ENCODE data around the gene ASCL2.

ASCL2 gene

GRCh38 chr11:2273771-2274170 lies 3.4 kb upstream of the ASCL2 start:
- no peak overlapping the region for H3K9ac ChIP-seq (ENCODE audit: low read length)
- H3K14ac ChIP-seq (ENCODE audit: low read length in 2 of 2): no peak overlapping the region
- DNase-seq: no peak
- H3K4me1 ChIP-seq (ENCODE audit: control insufficient read depth, insufficient read depth, low read depth, low read length): peaks cover 10% of the 10 kb centered on the region
- no peak overlapping the region for H3K18ac ChIP-seq (ENCODE audit: low read depth in 1 of 2, low read length in 2 of 2)
- H4K91ac ChIP-seq (ENCODE audit: low read length): no peak overlapping the region
- no peak overlapping the region for H3K27ac ChIP-seq (ENCODE audit: low read length, poor library complexity, severe bottlenecking)
- peaks cover 75 to 82% of the 10 kb centered on the region in 2 experiments for H3K27me3 ChIP-seq (ENCODE audit: control insufficient read depth in 1 of 2, insufficient read depth in 1 of 2, low read length in 2 of 2)
- no peak overlapping the region for H2BK15ac ChIP-seq (ENCODE audit: low read depth, poor library complexity, severe bottlenecking)
- no peak overlapping the region for H2BK120ac ChIP-seq (ENCODE audit: low read depth, low read length)
- no peak overlapping the region for H2AFZ ChIP-seq (ENCODE audit: low read depth, low read length)
- peaks cover 1% of the 10 kb centered on the region for H3K9me3 ChIP-seq (ENCODE audit: control insufficient read depth, low read length)
- H2BK5ac ChIP-seq (ENCODE audit: low read depth, low read length, poor library complexity, severe bottlenecking): no peak overlapping the region
- peaks cover 0 to 7% of the 10 kb centered on the region in 2 experiments for H3K36me3 ChIP-seq (ENCODE audit: control insufficient read depth in 1 of 2, insufficient read depth in 2 of 2, low read depth in 1 of 2, low read length in 2 of 2)
- H2AK5ac ChIP-seq (ENCODE audit: low read length, severe bottlenecking): no peak overlapping the region
- H3K4ac ChIP-seq (ENCODE audit: low read depth in 1 of 2, low read length in 2 of 2): no peak overlapping the region
- H2BK12ac ChIP-seq (ENCODE audit: low read length in 2 of 2): no peak overlapping the region
- no peak overlapping the region for H3K4me3 ChIP-seq (ENCODE audit: insufficient read depth in 1 of 2, low read depth in 1 of 2, low read length in 2 of 2)
- H3K4me2 ChIP-seq (ENCODE audit: low read length, poor library complexity, severe bottlenecking): no peak overlapping the region
- no peak overlapping the region for H4K8ac ChIP-seq (ENCODE audit: low read length)
- 87% methylated on average over 12 of the region's 12 CpGs for WGBS
- H3K23ac ChIP-seq (ENCODE audit: low read length in 2 of 2): no peak overlapping the region
- no peaks in the 10 kb centered on the region for H3K79me1 ChIP-seq (replicated peaks; ENCODE audit: low read length, poor library complexity, severe bottlenecking)

- H3K23ac ChIP-seq (ENCODE audit: low read length in 2 of 2): no peak overlapping the region
- no peak overlapping the region for H3K14ac ChIP-seq (ENCODE audit: low read length in 2 of 2)
- H2BK120ac ChIP-seq (ENCODE audit: low read depth, low read length): no peak overlapping the region
- H2BK5ac ChIP-seq (ENCODE audit: low read depth, low read length, poor library complexity, severe bottlenecking): no peak overlapping the region
- H3K4me1 ChIP-seq (ENCODE audit: control insufficient read depth, insufficient read depth, low read depth, low read length): peaks cover 11% of the 10 kb centered on the region
- no peak overlapping the region for H3K4ac ChIP-seq (ENCODE audit: low read depth in 1 of 2, low read length in 2 of 2)
- no peak overlapping the region for H3K4me3 ChIP-seq (ENCODE audit: insufficient read depth in 1 of 2, low read depth in 1 of 2, low read length in 2 of 2)
- no peak overlapping the region for H4K8ac ChIP-seq (ENCODE audit: low read length)
- 94% methylated on average over 13 of the region's 15 CpGs for WGBS
- no peaks in the 10 kb centered on the region for H3K9me3 ChIP-seq (ENCODE audit: control insufficient read depth, low read length)
- H3K9ac ChIP-seq (ENCODE audit: low read length): no peak overlapping the region
- no peak overlapping the region for H4K91ac ChIP-seq (ENCODE audit: low read length)
- no peak overlapping the region for H3K18ac ChIP-seq (ENCODE audit: low read depth in 1 of 2, low read length in 2 of 2)
- no peak overlapping the region for H2BK15ac ChIP-seq (ENCODE audit: low read depth, poor library complexity, severe bottlenecking)
- H3K27ac ChIP-seq (ENCODE audit: low read length, poor library complexity, severe bottlenecking): no peak overlapping the region
- no peak for DNase-seq
- no peak overlapping the region for H2BK12ac ChIP-seq (ENCODE audit: low read length in 2 of 2)
- H3K79me1 ChIP-seq (replicated peaks; ENCODE audit: low read length, poor library complexity, severe bottlenecking): no peaks in the 10 kb centered on the region
- no peak overlapping the region for H2AFZ ChIP-seq (ENCODE audit: low read depth, low read length)
- peaks cover 76 to 82% of the 10 kb centered on the region in 2 experiments for H3K27me3 ChIP-seq (ENCODE audit: control insufficient read depth in 1 of 2, insufficient read depth in 1 of 2, low read length in 2 of 2)
- peaks cover 0 to 7% of the 10 kb centered on the region in 2 experiments for H3K36me3 ChIP-seq (ENCODE audit: control insufficient read depth in 1 of 2, insufficient read depth in 2 of 2, low read depth in 1 of 2, low read length in 2 of 2)
- H2AK5ac ChIP-seq (ENCODE audit: low read length, severe bottlenecking): no peak overlapping the region
- H3K4me2 ChIP-seq (ENCODE audit: low read length, poor library complexity, severe bottlenecking): no peak overlapping the region
These were observed 2.9 kb upstream of the ASCL2 start for GRCh38 chr11:2273311-2273710.

GRCh38 chr11:2272946-2273280 lies 2.5 kb upstream of the ASCL2 start:
- Histone ChIP-seq H2BK120ac (ENCODE audit: low read depth, low read length) (no peak overlapping the region), H3K79me1 (replicated peaks; ENCODE audit: low read length, poor library complexity, severe bottlenecking) (no peaks in the 10 kb centered on the region), H3K27me3 (ENCODE audit: control insufficient read depth in 1 of 2, insufficient read depth in 1 of 2, low read length in 2 of 2) (peaks cover 76 to 83% of the 10 kb centered on the region in 2 experiments), H2BK12ac (ENCODE audit: low read length in 2 of 2) (no peak overlapping the region), H2BK5ac (ENCODE audit: low read depth, low read length, poor library complexity, severe bottlenecking) (no peak overlapping the region), H3K4me3 (ENCODE audit: insufficient read depth in 1 of 2, low read depth in 1 of 2, low read length in 2 of 2) (no peak overlapping the region), H3K14ac (ENCODE audit: low read length in 2 of 2) (no peak overlapping the region), H4K8ac (ENCODE audit: low read length) (no peak overlapping the region), H2AK5ac (ENCODE audit: low read length, severe bottlenecking) (no peak overlapping the region), H4K91ac (ENCODE audit: low read length) (no peak overlapping the region), H3K4me1 (ENCODE audit: control insufficient read depth, insufficient read depth, low read depth, low read length) (peaks cover 11% of the 10 kb centered on the region), H3K9me3 (ENCODE audit: control insufficient read depth, low read length) (no peaks in the 10 kb centered on the region), H3K36me3 (ENCODE audit: control insufficient read depth in 1 of 2, insufficient read depth in 2 of 2, low read depth in 1 of 2, low read length in 2 of 2) (peaks cover 0 to 7% of the 10 kb centered on the region in 2 experiments), H3K9ac (ENCODE audit: low read length) (no peak overlapping the region), H3K4me2 (ENCODE audit: low read length, poor library complexity, severe bottlenecking) (no peak overlapping the region), H3K27ac (ENCODE audit: low read length, poor library complexity, severe bottlenecking) (no peak overlapping the region), H3K23ac (ENCODE audit: low read length in 2 of 2) (no peak overlapping the region), H3K4ac (ENCODE audit: low read depth in 1 of 2, low read length in 2 of 2) (no peak overlapping the region), H2BK15ac (ENCODE audit: low read depth, poor library complexity, severe bottlenecking) (no peak overlapping the region), H2AFZ (ENCODE audit: low read depth, low read length) (no peak overlapping the region), H3K18ac (ENCODE audit: low read depth in 1 of 2, low read length in 2 of 2) (no peak overlapping the region)
- DNase-seq: no peak
- 82% methylated on average over 7 of the region's 7 CpGs for WGBS

- 88% methylated on average over 21 of the region's 21 CpGs for WGBS
- no peak overlapping the region for H3K4ac ChIP-seq (ENCODE audit: low read depth in 1 of 2, low read length in 2 of 2)
- H3K14ac ChIP-seq (ENCODE audit: low read length in 2 of 2): no peak overlapping the region
- peaks cover 80 to 82% of the 10 kb centered on the region in 2 experiments for H3K27me3 ChIP-seq (ENCODE audit: control insufficient read depth in 1 of 2, insufficient read depth in 1 of 2, low read length in 2 of 2)
- no peak overlapping the region for H2BK12ac ChIP-seq (ENCODE audit: low read length in 2 of 2)
- H3K9ac ChIP-seq (ENCODE audit: low read length): no peak overlapping the region
- H3K18ac ChIP-seq (ENCODE audit: low read depth in 1 of 2, low read length in 2 of 2): no peak overlapping the region
- no peak overlapping the region for H2BK15ac ChIP-seq (ENCODE audit: low read depth, poor library complexity, severe bottlenecking)
- no peak overlapping the region for H2BK5ac ChIP-seq (ENCODE audit: low read depth, low read length, poor library complexity, severe bottlenecking)
- no peak overlapping the region for H4K8ac ChIP-seq (ENCODE audit: low read length)
- no peak overlapping the region for H2BK120ac ChIP-seq (ENCODE audit: low read depth, low read length)
- H3K79me1 ChIP-seq (replicated peaks; ENCODE audit: low read length, poor library complexity, severe bottlenecking): no peaks in the 10 kb centered on the region
- peaks cover 0 to 7% of the 10 kb centered on the region in 2 experiments for H3K36me3 ChIP-seq (ENCODE audit: control insufficient read depth in 1 of 2, insufficient read depth in 2 of 2, low read depth in 1 of 2, low read length in 2 of 2)
- no peak overlapping the region for H3K4me3 ChIP-seq (ENCODE audit: insufficient read depth in 1 of 2, low read depth in 1 of 2, low read length in 2 of 2)
- H3K23ac ChIP-seq (ENCODE audit: low read length in 2 of 2): no peak overlapping the region
- no peaks in the 10 kb centered on the region for H3K9me3 ChIP-seq (ENCODE audit: control insufficient read depth, low read length)
- H3K27ac ChIP-seq (ENCODE audit: low read length, poor library complexity, severe bottlenecking): no peak overlapping the region
- no peak overlapping the region for H2AK5ac ChIP-seq (ENCODE audit: low read length, severe bottlenecking)
- H3K4me1 ChIP-seq (ENCODE audit: control insufficient read depth, insufficient read depth, low read depth, low read length): peaks cover 11% of the 10 kb centered on the region
- DNase-seq: no peak
- no peak overlapping the region for H2AFZ ChIP-seq (ENCODE audit: low read depth, low read length)
- no peak overlapping the region for H3K4me2 ChIP-seq (ENCODE audit: low read length, poor library complexity, severe bottlenecking)
- H4K91ac ChIP-seq (ENCODE audit: low read length): no peak overlapping the region
These were observed 2.0 kb upstream of the ASCL2 start for GRCh38 chr11:2272228-2272945.

All from mesenchymal stem cell (in vitro differentiated cells and primary cell).